Activated naive CD8-positive, alpha-beta T cell (primary cell): ENCODE results near the gene KDELR3.
A peak's percentile ranks its signal among the peaks of the same experiment; 100 is the strongest.

Experiments
- H3K27ac Mint-ChIP-seq: one replicate; pipeline ENCODE4 v1.8.0; 2021; ENCODE audit warnings: mixed read lengths
- H3K27me3 Mint-ChIP-seq: one replicate; pipeline ENCODE4 v1.8.0; 2021; ENCODE audit warnings: mixed read lengths
- H3K36me3 Mint-ChIP-seq: one replicate; pipeline ENCODE4 v1.8.0; 2021; ENCODE audit warnings: mixed read lengths
- H3K4me1 Mint-ChIP-seq: one replicate; pipeline ENCODE4 v1.8.0; 2021; ENCODE audit warnings: low read depth, mixed read lengths
- H3K4me3 Mint-ChIP-seq: one replicate; pipeline ENCODE4 v1.8.0; 2021; ENCODE audit warnings: mild to moderate bottlenecking, mixed read lengths
- H3K9me3 Mint-ChIP-seq: one replicate; pipeline ENCODE4 v1.8.0; 2021; ENCODE audit warnings: low read depth, mixed read lengths

The KDELR3 gene

DNA sequence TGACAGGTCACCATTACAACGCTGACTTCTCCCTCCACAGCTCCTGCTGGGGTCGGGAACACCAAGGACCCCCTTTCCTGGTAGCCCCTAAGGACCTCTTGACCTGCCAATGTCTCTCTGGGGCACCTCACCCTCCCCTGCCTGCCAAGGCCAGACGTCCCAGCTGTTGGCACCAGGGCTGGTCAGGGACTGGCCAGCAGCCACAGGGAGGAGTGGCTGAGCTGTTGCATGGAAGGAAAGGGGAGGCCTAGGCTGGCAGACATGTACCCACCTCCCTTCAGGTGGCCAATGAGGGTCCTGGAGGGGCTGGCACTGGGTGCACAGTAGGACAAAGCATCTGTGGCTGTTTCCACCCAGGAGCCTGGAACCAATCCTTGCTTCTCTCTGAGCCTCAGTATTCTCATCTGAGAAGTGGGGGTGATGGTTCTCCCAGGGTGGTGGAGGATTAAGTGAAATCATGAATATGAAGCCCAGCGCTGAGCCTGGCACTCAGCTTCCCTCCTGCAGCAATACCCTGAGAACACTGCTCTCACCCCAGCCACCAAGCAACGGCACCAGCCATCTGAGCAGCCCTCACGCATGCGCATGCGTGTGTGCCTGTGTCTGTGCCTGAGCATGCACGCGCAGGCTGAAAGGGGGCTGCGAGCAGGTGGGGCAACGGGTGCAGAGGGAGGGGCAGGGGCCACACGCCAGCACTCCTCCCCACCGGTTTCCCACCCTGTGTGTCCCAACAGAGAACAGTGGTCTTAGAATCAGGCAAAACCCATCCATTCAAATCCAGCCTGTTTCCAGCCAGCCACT, 18.8 kb upstream of the KDELR3 start:
- Mint-ChIP-seq H3K4me3 (no peak overlapping the region), H3K36me3 (no peaks in the 10 kb centered on the region), H3K27me3 (peaks cover 11% of the 10 kb centered on the region), H3K9me3 (no peaks in the 10 kb centered on the region), H3K4me1 (peaks cover 1% of the 10 kb centered on the region), H3K27ac (no peak overlapping the region)

DNA sequence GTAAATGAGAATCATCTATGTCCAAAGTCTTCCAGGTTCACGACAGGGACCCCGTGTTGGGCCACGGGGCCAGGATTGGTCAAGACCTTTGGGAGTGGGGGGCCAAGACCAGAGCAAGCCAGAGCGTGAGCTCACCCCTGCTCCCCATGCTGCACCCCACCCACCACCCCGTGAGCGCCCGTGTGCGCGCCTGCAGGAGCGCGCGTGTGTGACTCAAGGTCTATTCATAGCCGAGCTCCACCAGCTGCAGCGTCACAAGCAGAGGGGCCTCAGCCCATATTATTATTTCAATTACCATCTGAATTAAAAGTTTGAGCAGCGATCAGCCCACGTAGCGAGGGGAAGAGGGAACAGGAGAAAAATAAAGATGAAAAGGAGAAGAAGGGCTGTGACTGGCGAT, 18.1 kb upstream of the KDELR3 start:
- H3K27me3 Mint-ChIP-seq = peaks cover 15% of the 10 kb centered on the region
- no peaks in the 10 kb centered on the region for H3K36me3 Mint-ChIP-seq
- H3K4me1 Mint-ChIP-seq = peaks cover 5% of the 10 kb centered on the region
- no peak overlapping the region for H3K4me3 Mint-ChIP-seq
- no peaks in the 10 kb centered on the region for H3K9me3 Mint-ChIP-seq
- H3K27ac Mint-ChIP-seq = no peak overlapping the region

DNA sequence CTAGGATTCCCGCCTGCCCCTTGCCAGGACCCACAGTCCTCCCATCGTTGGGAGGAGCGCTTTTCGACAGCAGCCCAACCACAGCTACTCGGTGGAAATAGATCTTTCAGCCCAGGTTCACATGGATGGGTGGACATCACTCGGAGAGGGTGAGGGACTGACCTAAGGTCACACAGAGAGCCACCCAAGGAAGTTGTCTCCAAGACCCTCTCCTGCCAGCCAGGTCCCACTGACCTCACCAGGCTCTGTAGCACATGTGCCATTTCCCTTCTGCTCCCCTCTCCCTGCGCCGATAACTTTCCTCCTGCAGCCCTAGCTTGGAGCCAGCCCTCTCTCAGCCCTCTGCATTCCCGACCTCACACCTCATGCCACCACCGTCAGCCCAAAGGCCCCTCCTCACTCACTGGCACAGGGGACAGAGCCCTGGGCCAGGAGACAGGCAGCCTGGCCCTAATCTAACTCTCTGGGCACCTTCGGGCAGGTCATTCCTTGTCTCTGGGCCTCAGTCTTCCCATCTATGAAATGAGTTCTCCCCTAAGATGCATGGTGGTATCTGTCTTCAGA, 17.6 kb upstream of the KDELR3 start:
- H3K4me3 Mint-ChIP-seq = no peak overlapping the region
- H3K27ac Mint-ChIP-seq = no peak overlapping the region
- H3K4me1 Mint-ChIP-seq = peaks cover 5% of the 10 kb centered on the region
- H3K36me3 Mint-ChIP-seq = no peaks in the 10 kb centered on the region
- peaks cover 14% of the 10 kb centered on the region for H3K27me3 Mint-ChIP-seq
- no peaks in the 10 kb centered on the region for H3K9me3 Mint-ChIP-seq

DNA sequence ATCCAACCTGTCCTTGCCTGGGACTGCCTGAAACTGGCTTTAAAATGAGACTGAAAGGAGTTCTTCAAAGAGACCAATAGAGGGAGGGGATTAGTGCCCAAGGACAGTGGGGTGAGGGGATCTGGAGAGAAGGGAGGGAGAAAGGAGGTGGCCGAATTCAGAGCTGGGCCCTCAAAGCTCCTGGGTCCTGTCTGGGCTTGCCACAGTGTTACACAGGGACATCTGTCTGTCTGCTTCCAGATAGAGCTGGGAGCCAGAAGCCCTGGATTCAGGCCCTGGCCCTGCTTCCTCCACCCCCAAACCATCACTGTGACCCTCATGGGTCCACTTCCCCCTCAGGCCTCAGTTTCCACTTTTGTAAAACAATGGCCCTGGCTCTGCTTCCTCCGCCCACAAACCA, 16.5 kb upstream of the KDELR3 start:
- Mint-ChIP-seq H3K4me1 (peaks cover 8% of the 10 kb centered on the region), H3K4me3 (no peak overlapping the region), H3K9me3 (no peaks in the 10 kb centered on the region), H3K27ac (no peak overlapping the region), H3K36me3 (no peaks in the 10 kb centered on the region), H3K27me3 (peaks cover 16% of the 10 kb centered on the region)

DNA sequence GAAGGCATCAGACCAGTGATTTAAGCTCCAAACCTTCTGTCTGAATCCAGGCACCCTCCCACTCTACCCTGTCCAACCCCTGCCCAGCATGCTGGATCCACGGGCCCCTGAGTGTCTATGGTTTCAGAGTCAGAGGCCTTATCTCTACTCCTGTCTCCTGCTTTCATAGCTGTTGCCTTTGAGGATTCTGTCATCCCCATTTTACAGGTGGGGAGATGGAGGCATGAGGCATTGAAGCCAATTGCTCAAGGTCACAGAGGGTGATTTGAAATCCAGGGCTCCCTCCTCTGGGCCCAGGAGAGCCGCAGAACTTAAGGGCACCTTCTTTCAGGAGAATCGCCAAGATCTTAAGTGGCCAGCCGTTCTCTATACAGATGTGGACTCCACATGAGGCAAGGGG, 16.0 kb upstream of the KDELR3 start:
- Mint-ChIP-seq H3K4me1 (peaks cover 11% of the 10 kb centered on the region), H3K4me3 (no peak overlapping the region), H3K9me3 (no peaks in the 10 kb centered on the region), H3K27ac (no peak overlapping the region), H3K36me3 (no peaks in the 10 kb centered on the region), H3K27me3 (peaks cover 20% of the 10 kb centered on the region)

DNA sequence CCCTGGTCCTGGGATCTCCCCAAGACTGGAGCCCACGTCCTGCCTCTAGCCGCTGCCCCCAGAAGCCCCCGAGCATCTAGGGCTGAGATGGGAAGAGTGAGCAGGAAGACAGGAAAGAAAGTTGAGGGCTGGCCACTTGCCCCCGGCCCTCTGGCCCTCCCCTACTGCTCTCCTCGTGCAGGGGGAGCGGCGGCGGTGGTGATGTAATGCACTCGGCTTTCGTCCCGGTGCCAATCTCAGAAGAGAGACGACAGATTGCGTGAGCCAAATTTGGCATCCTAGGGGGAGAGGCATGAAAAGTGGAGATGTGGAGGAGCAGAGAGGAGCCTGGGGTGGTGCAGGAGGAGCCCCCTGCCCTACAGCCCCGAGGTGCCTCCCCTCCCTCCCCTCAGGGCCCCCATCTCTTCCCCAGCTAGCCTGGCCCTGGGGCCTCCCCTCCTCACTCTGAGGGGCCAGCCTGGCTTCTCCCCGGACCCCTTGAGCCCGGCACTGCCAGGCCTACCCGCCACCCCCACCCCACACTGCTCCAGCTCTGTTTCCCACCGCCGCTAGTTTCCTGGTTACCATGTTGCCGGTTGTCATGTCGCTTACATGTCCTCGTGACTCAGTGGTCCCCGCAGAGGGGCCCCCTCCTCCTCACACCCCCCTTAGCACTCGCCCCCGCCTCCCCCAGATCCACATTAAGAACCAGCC, 15.4 kb upstream of the KDELR3 start:
- Mint-ChIP-seq H3K27ac (no peak overlapping the region), H3K36me3 (no peaks in the 10 kb centered on the region), H3K27me3 (peaks cover 27% of the 10 kb centered on the region), H3K9me3 (no peaks in the 10 kb centered on the region), H3K4me3 (no peak overlapping the region), H3K4me1 (peaks cover 13% of the 10 kb centered on the region)

DNA sequence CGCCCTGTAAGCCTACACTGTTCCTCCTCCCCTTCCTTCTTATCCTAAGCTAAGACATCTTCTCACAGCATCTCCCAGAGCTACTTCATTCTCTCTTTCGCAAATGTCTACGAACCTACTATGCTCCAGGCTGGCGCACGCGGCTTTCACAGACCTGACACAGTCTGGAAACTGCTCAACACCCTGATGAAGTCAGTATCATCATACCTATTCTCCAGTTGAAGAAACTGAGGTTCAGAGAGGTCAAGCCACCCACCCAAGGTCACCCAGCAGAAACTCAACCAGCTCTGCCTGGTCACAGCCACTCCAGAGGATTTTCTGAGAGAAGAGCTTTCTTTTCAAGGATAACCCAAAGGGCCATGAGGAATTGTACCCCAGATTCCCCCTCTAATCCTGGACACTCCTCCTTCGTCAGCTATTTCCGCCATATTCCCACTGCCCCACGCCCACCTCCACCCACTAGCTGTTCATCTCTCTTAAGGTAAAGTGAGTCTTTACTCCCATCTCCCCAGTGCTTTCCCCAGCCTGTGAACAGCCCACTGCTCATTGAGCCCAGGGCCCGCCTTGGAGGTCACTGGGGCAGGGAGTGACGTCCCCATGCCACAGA, 14.7 kb upstream of the KDELR3 start:
- peaks cover 31% of the 10 kb centered on the region for H3K27me3 Mint-ChIP-seq
- H3K4me3 Mint-ChIP-seq = peak overlapping the region; percentile 46
- H3K36me3 Mint-ChIP-seq = no peaks in the 10 kb centered on the region
- peaks cover 13% of the 10 kb centered on the region for H3K4me1 Mint-ChIP-seq
- H3K9me3 Mint-ChIP-seq = no peaks in the 10 kb centered on the region
- H3K27ac Mint-ChIP-seq = no peak overlapping the region

DNA sequence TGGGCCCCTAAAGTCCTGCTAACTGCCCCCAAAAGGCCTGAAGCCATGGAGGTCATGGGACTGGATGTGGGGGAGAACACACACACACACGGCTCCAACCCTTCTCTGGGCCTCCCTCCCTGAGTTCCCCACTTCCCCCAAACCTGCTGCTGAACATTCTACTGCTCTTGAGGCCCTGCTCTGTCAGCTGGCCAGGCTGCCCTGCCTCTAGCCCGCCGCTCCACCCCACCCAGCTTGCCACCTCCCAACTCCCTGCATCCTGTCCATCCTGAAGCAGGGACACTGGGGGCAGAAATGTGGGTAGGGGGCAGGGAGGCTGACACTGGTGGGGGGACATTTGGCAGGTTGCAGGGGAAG, 13.9 kb upstream of the KDELR3 start:
- Mint-ChIP-seq H3K9me3 (no peaks in the 10 kb centered on the region), H3K36me3 (no peaks in the 10 kb centered on the region), H3K4me3 (peak overlapping the region; percentile 88), H3K27ac (no peak overlapping the region), H3K27me3 (peaks cover 39% of the 10 kb centered on the region), H3K4me1 (peaks cover 13% of the 10 kb centered on the region)

DNA sequence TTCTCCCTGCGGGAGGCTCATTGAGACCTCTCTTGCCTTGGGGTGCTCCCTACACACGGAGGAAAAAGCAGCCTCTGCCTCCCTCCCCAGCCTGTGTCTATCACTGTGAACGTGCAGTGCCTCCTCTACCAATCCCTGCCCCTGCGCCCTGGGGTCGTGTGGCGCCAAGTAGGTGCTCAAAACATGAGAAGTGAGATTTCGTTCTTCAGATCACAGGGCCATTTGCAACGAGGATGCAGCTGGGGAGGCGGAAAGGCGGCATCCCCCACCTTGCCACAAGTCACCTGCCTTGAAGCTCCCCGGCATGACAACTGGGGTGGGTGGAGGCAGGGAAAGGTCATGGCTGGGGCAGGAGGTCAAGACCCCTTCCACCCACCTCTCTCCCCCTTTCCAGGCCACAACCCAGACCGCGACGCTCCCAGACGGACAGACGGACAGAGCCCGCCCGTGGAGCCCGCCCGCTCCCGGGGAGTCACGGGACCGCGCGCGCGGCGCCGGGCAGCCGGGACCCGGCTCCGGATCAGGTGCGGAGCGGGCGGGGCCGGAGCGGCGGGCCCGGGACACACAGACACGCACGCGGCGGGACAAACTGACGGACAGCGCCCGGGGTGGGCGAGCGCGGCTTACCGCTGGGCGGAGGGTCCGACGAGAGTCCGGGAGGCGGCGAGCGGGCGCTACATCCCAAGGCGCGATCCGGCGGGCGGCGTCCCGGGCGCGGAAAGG, 13.4 kb upstream of the KDELR3 start:
- no peaks in the 10 kb centered on the region for H3K36me3 Mint-ChIP-seq
- no peaks in the 10 kb centered on the region for H3K9me3 Mint-ChIP-seq
- peaks cover 13% of the 10 kb centered on the region for H3K4me1 Mint-ChIP-seq
- peak overlapping the region; percentile 88 for H3K4me3 Mint-ChIP-seq
- peak overlapping the region; percentile 28 for H3K27ac Mint-ChIP-seq
- peaks cover 42% of the 10 kb centered on the region for H3K27me3 Mint-ChIP-seq

DNA sequence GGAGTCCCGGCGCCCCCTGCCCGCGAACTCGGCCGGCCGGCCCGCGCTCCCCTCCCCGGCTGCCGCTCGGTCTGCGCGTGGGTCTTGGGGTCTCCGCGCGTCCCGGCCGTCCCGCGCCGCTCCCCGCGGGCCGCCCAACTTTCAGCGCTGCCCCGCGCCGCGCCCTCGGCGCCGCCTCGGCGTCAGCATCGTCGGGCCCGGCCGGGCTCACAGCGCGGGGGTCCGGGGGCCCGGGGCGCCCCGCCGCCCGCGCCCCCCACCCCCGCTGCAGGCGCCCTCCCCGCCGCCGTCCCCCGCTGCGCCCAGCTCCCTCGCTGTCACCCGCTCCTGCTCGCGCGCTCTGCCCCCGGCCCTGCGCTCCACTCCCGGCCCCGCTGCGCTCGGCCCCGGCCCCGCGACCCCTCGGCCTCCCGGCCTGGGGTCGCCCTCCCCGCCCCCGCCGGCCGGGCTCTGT, 12.8 kb upstream of the KDELR3 start, which contains the start of gene KCNJ4:
TSS of gene KCNJ4 (minus strand) at position 124 of the 454 bp plus-strand sequence. CDS start 27,067 bp downstream, outside the sequence.
- Mint-ChIP-seq H3K27ac (peak within 1 kb of the TSS; percentile 28), H3K9me3 (no peaks in the 10 kb centered on the region)

DNA sequence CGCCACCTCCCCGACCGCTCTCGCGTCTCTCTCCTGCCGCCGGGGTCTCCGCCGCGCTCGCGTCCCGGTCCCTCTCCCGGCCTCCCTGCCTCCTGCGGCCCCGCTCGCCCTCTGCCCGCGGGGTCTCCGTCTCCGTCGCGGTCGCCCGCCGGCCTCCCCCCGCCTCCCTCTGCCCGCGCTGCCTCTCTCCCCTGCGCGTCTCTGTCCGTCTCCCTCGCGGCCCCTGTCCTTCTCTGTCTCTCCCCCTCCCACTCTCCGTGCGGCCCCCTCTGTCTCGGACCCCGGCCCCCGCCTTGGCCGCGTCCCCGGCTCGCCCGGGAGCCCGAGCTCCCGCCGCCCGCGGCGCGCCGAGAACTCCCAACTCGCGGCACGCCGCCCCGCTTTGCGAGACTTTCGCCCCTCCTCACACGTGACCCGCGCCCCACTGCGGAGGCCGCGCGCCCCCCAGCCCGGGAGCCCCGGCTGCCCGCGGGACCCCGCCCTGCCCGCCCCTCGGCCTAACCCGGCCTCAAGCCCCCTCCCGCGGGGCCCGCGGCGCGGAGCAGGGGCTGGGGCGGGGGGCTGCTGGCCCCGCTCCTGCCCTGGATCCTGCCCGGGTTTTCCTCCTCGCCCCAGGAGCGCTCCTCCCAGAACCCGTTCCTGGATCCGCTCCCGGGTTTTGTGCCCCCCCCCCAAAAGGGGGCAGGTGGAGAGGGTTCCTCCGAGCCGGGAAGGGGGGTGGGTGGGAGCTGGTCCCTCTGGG, 12.2 kb upstream of the KDELR3 start:
- H3K9me3 Mint-ChIP-seq = no peaks in the 10 kb centered on the region
- peak overlapping the region; percentile 56 for H3K4me3 Mint-ChIP-seq

More for the DNA sequence above, 12.8 kb upstream of the KDELR3 start, which contains the start of gene KCNJ4:
- Mint-ChIP-seq H3K4me3 (peak within 1 kb of the TSS; percentile 88), H3K36me3 (no peaks in the 10 kb centered on the region), H3K27me3 (peaks cover 42% of the 10 kb centered on the region), H3K4me1 (peaks cover 13% of the 10 kb centered on the region)

DNA sequence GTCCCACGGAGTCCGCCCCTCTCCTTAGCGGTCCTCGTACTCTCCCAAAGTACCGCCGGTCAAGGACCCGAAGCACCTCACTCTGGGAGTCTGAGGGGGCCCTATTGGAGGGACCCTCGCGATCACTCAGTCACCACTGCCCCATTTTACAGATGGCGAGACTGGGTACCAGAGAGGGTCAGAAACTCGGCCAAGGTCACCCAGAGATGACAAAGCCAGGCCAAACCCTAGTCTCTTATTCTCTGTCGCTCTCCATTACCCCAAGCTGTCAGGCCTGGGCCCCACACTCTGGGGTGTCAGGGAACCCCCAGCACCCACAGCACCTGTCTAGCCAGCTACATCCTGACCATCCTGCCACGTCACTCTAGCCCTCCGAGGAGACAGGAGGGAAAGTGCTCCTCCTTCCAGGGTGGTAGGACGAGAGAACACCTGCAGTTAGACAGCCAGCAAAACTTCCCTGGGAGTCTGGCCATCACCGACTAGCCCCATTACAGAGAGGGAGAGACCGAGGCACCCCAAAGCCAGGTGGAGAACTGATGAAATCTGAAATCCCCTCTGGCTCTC, 11.5 kb upstream of the KDELR3 start:
- H3K27ac Mint-ChIP-seq = no peak overlapping the region

More for the DNA sequence above, 12.2 kb upstream of the KDELR3 start:
- Mint-ChIP-seq H3K36me3 (no peaks in the 10 kb centered on the region), H3K27ac (no peak overlapping the region), H3K27me3 (peaks cover 43% of the 10 kb centered on the region), H3K4me1 (peaks cover 13% of the 10 kb centered on the region)

DNA sequence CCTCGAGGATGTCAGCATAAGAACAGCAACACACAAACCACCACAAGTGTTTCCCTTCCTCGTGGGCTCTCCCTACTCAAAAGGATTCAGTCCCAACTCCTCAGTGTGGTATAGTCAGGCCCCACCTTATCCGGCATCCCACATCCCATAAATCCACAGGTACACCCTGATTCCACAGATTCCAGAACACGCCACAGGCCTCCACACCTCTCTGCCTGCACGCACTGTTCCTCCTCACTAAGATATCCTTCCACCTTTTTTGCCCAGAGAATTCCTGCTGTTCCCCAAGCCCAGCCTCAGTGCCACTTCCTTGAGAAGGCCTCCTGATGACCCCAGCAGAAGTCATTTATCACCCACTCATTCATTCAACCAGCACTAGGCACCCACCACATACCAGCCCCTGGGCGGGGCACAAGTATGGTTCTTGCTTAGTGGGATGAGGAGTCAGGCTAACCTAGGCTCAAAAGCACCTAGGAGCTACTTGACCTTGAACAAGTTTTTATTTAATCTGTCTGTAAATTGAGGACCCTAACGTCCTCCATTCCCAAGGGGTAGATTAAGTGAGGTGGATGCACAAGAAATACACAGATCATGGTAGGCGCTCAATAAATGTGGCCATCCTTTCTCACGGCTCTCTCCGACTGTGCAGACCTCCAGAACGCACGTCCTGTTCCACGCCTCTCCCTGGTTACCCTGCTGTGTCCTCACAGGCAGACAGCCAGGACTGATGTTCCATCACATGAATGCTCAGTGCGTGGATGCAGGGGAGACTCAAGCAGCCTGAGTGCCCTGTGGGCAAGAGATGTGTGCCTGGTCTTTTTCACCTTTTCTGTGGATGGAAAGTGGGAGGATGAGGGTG, 10.8 kb upstream of the KDELR3 start:
- Mint-ChIP-seq H3K36me3 (no peaks in the 10 kb centered on the region), H3K9me3 (no peaks in the 10 kb centered on the region), H3K4me3 (peak overlapping the region; percentile 85), H3K4me1 (peaks cover 18% of the 10 kb centered on the region), H3K27ac (no peak overlapping the region), H3K27me3 (peaks cover 47% of the 10 kb centered on the region)

More for the DNA sequence above, 11.5 kb upstream of the KDELR3 start:
- Mint-ChIP-seq H3K9me3 (no peaks in the 10 kb centered on the region), H3K27me3 (peaks cover 43% of the 10 kb centered on the region), H3K4me1 (peaks cover 13% of the 10 kb centered on the region), H3K36me3 (no peaks in the 10 kb centered on the region), H3K4me3 (peak overlapping the region; percentile 85)
